ENCODE results near the gene STK10. TPM values are rescaled to one million over a fixed set of nuclear protein-coding genes. Genes with fewer than 3 reads are reported as not detected.

Gene STK10
- total RNA-seq, 1 experiment from 2014 or later: 25.7 TPM

GRCh38 chr5:172216345-172216744 lies 28.3 kb upstream of the STK10 start:
- intact Hi-C loops (cut with micrococcal nuclease): no loop called here
- Histone ChIP-seq H3K27me3 (ENCODE audit: low read length) (no peaks in the 10 kb centered on the region), H4K20me1 (ENCODE audit: low read length) (no peaks in the 10 kb centered on the region), H3K36me3 (ENCODE audit: low read depth, low read length) (peaks cover 18% of the 10 kb centered on the region), H3K27ac (ENCODE audit: low read length) (no peak overlapping the region), H3K4me3 (ENCODE audit: low read length) (no peak overlapping the region), H3K79me2 (ENCODE audit: low read length) (no peaks in the 10 kb centered on the region), H2AFZ (ENCODE audit: low read length) (no peak overlapping the region), H3K4me2 (ENCODE audit: low read length) (no peak overlapping the region), H3K9me2 (replicated peaks; ENCODE audit: low read length) (no peaks in the 10 kb centered on the region), H3K9ac (ENCODE audit: low read length) (no peak overlapping the region), H3K4me1 (ENCODE audit: insufficient read depth, low read length) (no peaks in the 10 kb centered on the region), H3F3A (ENCODE audit: low read length, unreplicated experiment) (no peaks in the 10 kb centered on the region), H3K9me3 (ENCODE audit: low read length) (no peaks in the 10 kb centered on the region)
- no peak for ATAC-seq
- no peak for DNase-seq
- BruUV-seq (replicated peaks): no TSS peak
- POLR2A ChIA-PET (ENCODE audit: unreplicated experiment): no interaction called here
- CTCF ChIA-PET: no interaction called here
- TF ChIP-seq EZH2phosphoT487 (IDR thresholded peaks at IDR 0.05; ENCODE audit: borderline replicate concordance, low read length) (no peak), EZH2 (IDR thresholded peaks at IDR 0.05; ENCODE audit: low read length, unreplicated experiment) (no peak), CTCF (conservative IDR thresholded peaks at IDR 0.05; ENCODE audit: low read depth, low read length) (no peak)

GRCh38 chr5:172213126-172213525 lies 25.1 kb upstream of the STK10 start:
- Histone ChIP-seq H4K20me1 (ENCODE audit: low read length) (no peaks in the 10 kb centered on the region), H3F3A (ENCODE audit: low read length, unreplicated experiment) (no peaks in the 10 kb centered on the region), H3K27me3 (ENCODE audit: low read length) (no peaks in the 10 kb centered on the region), H3K4me2 (ENCODE audit: low read length) (no peak overlapping the region), H3K4me3 (ENCODE audit: low read length) (no peak overlapping the region), H3K79me2 (ENCODE audit: low read length) (no peaks in the 10 kb centered on the region), H3K9ac (ENCODE audit: low read length) (no peak overlapping the region), H3K4me1 (ENCODE audit: insufficient read depth, low read length) (no peaks in the 10 kb centered on the region), H3K27ac (ENCODE audit: low read length) (no peak overlapping the region), H3K9me3 (ENCODE audit: low read length) (no peaks in the 10 kb centered on the region), H3K9me2 (replicated peaks; ENCODE audit: low read length) (no peaks in the 10 kb centered on the region), H3K36me3 (ENCODE audit: low read depth, low read length) (peaks cover 17% of the 10 kb centered on the region), H2AFZ (ENCODE audit: low read length) (no peak overlapping the region)
- POLR2A ChIA-PET (ENCODE audit: unreplicated experiment): no interaction called here
- TF ChIP-seq CTCF (conservative IDR thresholded peaks at IDR 0.05; ENCODE audit: low read depth, low read length) (no peak), EZH2 (IDR thresholded peaks at IDR 0.05; ENCODE audit: low read length, unreplicated experiment) (no peak), EZH2phosphoT487 (IDR thresholded peaks at IDR 0.05; ENCODE audit: borderline replicate concordance, low read length) (no peak)
- CTCF ChIA-PET: no interaction called here
- BruUV-seq (replicated peaks): no TSS peak
- no peak for DNase-seq
- ATAC-seq: no peak
- intact Hi-C loops (cut with micrococcal nuclease): no loop called here

- TF ChIP-seq CTCF (conservative IDR thresholded peaks at IDR 0.05; ENCODE audit: low read depth, low read length): no peak
- TF ChIP-seq EZH2phosphoT487 (IDR thresholded peaks at IDR 0.05; ENCODE audit: borderline replicate concordance, low read length): no peak
- no peak for TF ChIP-seq EZH2 (IDR thresholded peaks at IDR 0.05; ENCODE audit: low read length, unreplicated experiment)
- no peak overlapping the region for H3K4me2 ChIP-seq (ENCODE audit: low read length)
- no peak overlapping the region for H3K9ac ChIP-seq (ENCODE audit: low read length)
- H3K9me2 ChIP-seq (replicated peaks; ENCODE audit: low read length): no peaks in the 10 kb centered on the region
- intact Hi-C loops (cut with micrococcal nuclease): no loop called here
- H3K4me1 ChIP-seq (ENCODE audit: insufficient read depth, low read length): no peaks in the 10 kb centered on the region
- H3K79me2 ChIP-seq (ENCODE audit: low read length): no peaks in the 10 kb centered on the region
- CTCF ChIA-PET: no interaction called here
- H3F3A ChIP-seq (ENCODE audit: low read length, unreplicated experiment): no peaks in the 10 kb centered on the region
- ATAC-seq (no peak), DNase-seq (no peak)
- H3K27ac ChIP-seq (ENCODE audit: low read length): no peak overlapping the region
- no peaks in the 10 kb centered on the region for H3K27me3 ChIP-seq (ENCODE audit: low read length)
- H3K9me3 ChIP-seq (ENCODE audit: low read length): no peaks in the 10 kb centered on the region
- POLR2A ChIA-PET (ENCODE audit: unreplicated experiment): no interaction called here
- H2AFZ ChIP-seq (ENCODE audit: low read length): no peak overlapping the region
- no peaks in the 10 kb centered on the region for H4K20me1 ChIP-seq (ENCODE audit: low read length)
- H3K36me3 ChIP-seq (ENCODE audit: low read depth, low read length): peaks cover 13% of the 10 kb centered on the region; the same call in 1 of the 2 replicates
- no peak overlapping the region for H3K4me3 ChIP-seq (ENCODE audit: low read length)
- BruUV-seq (replicated peaks): no TSS peak
Observed at GRCh38 chr5:172211676-172212075, 23.7 kb upstream of the STK10 start.

Data from PC-3 (cell line).